SK-N-MC (cell line): ENCODE results near the gene SPEF1.
A peak's percentile ranks its signal among the peaks of the same experiment; 100 is the strongest.

Experiments
- DNase-seq: peaks from one replicate; pipeline ENCODE4 v3.0.0-alpha.2; 2011; ENCODE audit warnings: low read depth, low spot score
- H3K27ac ChIP-seq: fragments of 200-600 bp; sonication (generic); 2 replicates; pipeline ENCODE4 v1.5.1; 2016; ENCODE audit warnings: mixed run types
- H3K36me3 ChIP-seq: fragments of 200-600 bp; sonication (generic); 2 replicates; pipeline ENCODE4 v1.6.1; 2017; ENCODE audit warnings: antibody characterized with exemption, low read length, mixed read lengths; ENCODE audit not compliant: insufficient read depth
- H3K4me3 ChIP-seq: fragments of 200-600 bp; sonication (generic); 2 replicates; pipeline ENCODE4 v1.5.1; 2016
- H3K9ac ChIP-seq: fragments of 200-600 bp; sonication (generic); 2 replicates; pipeline ENCODE4 v1.8.0; 2017; ENCODE audit warnings: mixed run types, mixed read lengths; ENCODE audit not compliant: insufficient read length
- H3K9me3 ChIP-seq: fragments of 200-600 bp; sonication (generic); 2 replicates; pipeline ENCODE4 v1.6.1; 2017; ENCODE audit warnings: low read depth, mild to moderate bottlenecking, antibody characterized with exemption, low read length, moderate library complexity, mixed read lengths
- EZH2 ChIP-seq: fragments of 200-600 bp; sonication (generic); IDR thresholded peaks from one replicate; pipeline ENCODE4 v1.6.1; 2017; ENCODE audit warnings: antibody characterized with exemption
- FOXP2 ChIP-seq: optimal IDR thresholded peaks from 2 replicates; pipeline ENCODE3; 2011; ENCODE audit warnings: mild to moderate bottlenecking, moderate library complexity; ENCODE audit not compliant: insufficient read depth; ENCODE audit errors: extremely low read length, control extremely low read depth
- POLR2AphosphoS5 ChIP-seq: IDR thresholded peaks from 2 replicates; pipeline ENCODE4 v1.6.1; 2012; ENCODE audit warnings: mild to moderate bottlenecking, low read depth, low read length, borderline replicate concordance

Gene SPEF1

DNA sequence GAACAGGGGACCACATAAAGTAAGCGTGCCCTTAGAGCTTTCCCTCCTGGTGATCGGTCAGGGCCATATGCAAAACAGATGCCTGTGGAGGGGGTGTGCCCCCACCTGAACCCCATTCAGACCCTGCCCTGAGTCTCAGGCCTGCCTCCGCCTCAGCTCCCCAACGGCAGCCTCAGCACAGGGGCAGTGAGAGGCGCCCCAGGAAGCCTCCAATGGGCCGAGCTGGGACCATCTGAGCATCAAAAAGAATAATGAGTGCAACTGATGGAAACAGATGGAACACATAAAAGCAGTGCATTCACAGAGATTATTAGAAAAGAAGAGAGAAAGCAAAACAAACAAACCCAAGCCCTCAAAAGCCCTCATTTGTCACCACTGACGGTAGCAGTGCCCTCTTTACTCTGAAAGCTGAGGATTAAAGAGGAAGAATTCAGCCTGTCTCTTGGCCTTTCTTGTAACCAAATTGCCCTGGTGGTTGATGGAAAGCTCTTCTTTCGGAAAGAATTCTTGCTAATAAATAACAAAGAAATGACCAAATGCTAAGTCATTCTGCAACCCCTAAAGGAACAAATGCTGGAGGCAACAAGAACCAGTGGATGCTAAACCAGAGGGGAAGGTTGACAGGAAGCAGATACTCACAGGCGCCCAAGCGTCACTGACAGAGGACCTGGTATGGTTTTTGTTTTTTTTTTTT, 20.4 kb downstream of the SPEF1 start:
- Histone ChIP-seq H3K9ac (no peak overlapping the region), H3K27ac (0 out of 2 replicates have a peak overlapping the region, but pooled peaks have one; percentile 54), H3K9me3 (no peaks in the 10 kb centered on the region), H3K36me3 (peaks cover 33% of the 10 kb centered on the region), H3K4me3 (no peak overlapping the region)
- no peak for DNase-seq
- TF ChIP-seq POLR2AphosphoS5 (no peak), FOXP2 (no peak), EZH2 (no peak)

DNA sequence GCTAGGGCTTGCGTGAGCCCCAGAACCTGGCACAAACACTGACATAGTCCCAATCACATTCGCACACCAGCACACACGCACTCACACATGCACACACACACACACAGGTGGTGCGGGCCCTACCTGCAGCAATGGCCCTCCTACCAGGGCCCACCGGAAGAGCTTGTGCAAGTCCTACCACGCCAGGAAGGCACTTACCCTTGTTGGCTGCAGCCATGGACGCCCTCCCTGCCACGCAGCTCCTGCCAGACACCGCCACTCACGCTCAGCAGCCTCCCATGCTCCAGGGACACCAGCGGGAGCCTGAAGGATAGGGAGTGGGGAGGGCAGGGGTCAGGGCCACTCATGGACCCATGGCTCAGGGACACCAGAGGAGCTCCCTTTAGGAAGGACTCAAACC, 21.4 kb downstream of the SPEF1 start:
- DNase-seq = no peak
- peaks cover 40% of the 10 kb centered on the region for H3K36me3 ChIP-seq
- H3K27ac ChIP-seq = no peak overlapping the region
- no peak for TF ChIP-seq EZH2
- no peak for TF ChIP-seq POLR2AphosphoS5
- TF ChIP-seq FOXP2 = no peak
- H3K9ac ChIP-seq = no peak overlapping the region
- no peak overlapping the region for H3K4me3 ChIP-seq
- no peaks in the 10 kb centered on the region for H3K9me3 ChIP-seq

GRCh38 chr20:3759316-3759823, 21.9 kb downstream of the SPEF1 start:
- no peak overlapping the region for H3K4me3 ChIP-seq
- no peak overlapping the region for H3K9ac ChIP-seq
- TF ChIP-seq POLR2AphosphoS5 = no peak
- TF ChIP-seq EZH2 = no peak
- TF ChIP-seq FOXP2 = no peak
- peaks cover 45% of the 10 kb centered on the region for H3K36me3 ChIP-seq
- no peaks in the 10 kb centered on the region for H3K9me3 ChIP-seq
- no peak for DNase-seq
- no peak overlapping the region for H3K27ac ChIP-seq

DNA sequence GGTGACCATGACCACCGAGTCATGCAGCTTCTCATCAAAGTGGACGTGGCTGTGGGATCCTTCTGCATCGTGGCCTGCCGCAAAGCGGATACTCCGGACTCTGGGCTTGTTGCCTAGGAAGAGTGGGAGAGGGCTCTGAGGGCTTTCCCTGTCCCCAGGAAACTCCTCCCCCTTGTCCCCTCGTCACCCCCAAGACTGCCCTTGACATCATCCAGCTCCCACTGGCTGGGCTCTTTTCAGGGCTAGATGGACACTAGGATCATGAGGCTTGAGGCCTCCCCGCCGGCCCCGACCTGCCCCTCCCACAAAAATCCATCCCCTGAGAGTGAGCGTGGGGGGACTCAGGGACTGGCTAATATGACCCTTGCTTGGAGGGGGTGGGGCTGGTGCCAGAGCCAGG, 22.7 kb downstream of the SPEF1 start:
- H3K27ac ChIP-seq = no peak overlapping the region
- H3K9me3 ChIP-seq = no peaks in the 10 kb centered on the region
- H3K4me3 ChIP-seq = no peak overlapping the region
- no peak for TF ChIP-seq EZH2
- TF ChIP-seq POLR2AphosphoS5 = no peak
- no peak for TF ChIP-seq FOXP2
- peaks cover 46% of the 10 kb centered on the region for H3K36me3 ChIP-seq
- H3K9ac ChIP-seq = no peak overlapping the region
- no peak for DNase-seq

GRCh38 chr20:3757268-3757667, 24.0 kb downstream of the SPEF1 start:
- no peak for DNase-seq
- Histone ChIP-seq H3K27ac (no peak overlapping the region), H3K9me3 (no peaks in the 10 kb centered on the region), H3K36me3 (peaks cover 46% of the 10 kb centered on the region), H3K4me3 (no peak overlapping the region), H3K9ac (no peak overlapping the region)
- no peak for TF ChIP-seq POLR2AphosphoS5
- TF ChIP-seq EZH2 = no peak
- no peak for TF ChIP-seq FOXP2

GRCh38 chr20:3755814-3756480, 25.3 kb downstream of the SPEF1 start:
- Histone ChIP-seq H3K4me3 (no peak overlapping the region), H3K27ac (no peak overlapping the region), H3K36me3 (peaks cover 41% of the 10 kb centered on the region), H3K9ac (no peak overlapping the region), H3K9me3 (no peaks in the 10 kb centered on the region)
- TF ChIP-seq FOXP2 (no peak), EZH2 (no peak), POLR2AphosphoS5 (no peak)
- no peak for DNase-seq

DNA sequence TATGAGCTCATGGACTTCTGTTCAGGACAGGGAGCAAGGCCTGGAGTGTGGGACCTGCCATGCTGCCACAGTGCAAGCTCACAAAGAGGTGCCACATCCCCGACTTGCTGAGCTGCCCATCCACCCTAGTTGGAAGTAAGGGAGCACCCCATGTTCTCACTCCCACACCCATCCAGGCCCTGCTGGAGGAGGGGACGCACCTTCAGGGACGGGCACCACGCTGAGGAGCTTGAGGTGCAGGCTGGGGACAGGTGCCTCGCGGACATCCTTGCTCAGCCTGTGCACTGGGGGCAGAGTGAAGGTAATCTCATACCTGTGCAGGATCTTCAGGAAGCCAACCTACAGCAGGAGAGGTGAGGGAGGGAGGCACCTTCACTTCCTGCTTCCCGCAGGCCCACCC, 26.0 kb downstream of the SPEF1 start:
- H3K4me3 ChIP-seq = no peak overlapping the region
- H3K36me3 ChIP-seq = peaks cover 41% of the 10 kb centered on the region
- H3K9me3 ChIP-seq = no peaks in the 10 kb centered on the region
- H3K27ac ChIP-seq = no peak overlapping the region
- H3K9ac ChIP-seq = no peak overlapping the region
- no peak for DNase-seq
- TF ChIP-seq FOXP2 = no peak
- TF ChIP-seq POLR2AphosphoS5 = no peak
- TF ChIP-seq EZH2 = no peak

GRCh38 chr20:3754276-3754630, 27.0 kb downstream of the SPEF1 start:
- Histone ChIP-seq H3K27ac (no peak overlapping the region), H3K4me3 (no peak overlapping the region), H3K9ac (no peak overlapping the region), H3K9me3 (no peaks in the 10 kb centered on the region), H3K36me3 (peaks cover 41% of the 10 kb centered on the region)
- TF ChIP-seq EZH2 (no peak), FOXP2 (no peak), POLR2AphosphoS5 (no peak)
- no peak for DNase-seq
